Stimulated activated CD4-positive, alpha-beta T cell treated with anti-CD3 and anti-CD28 coated beads, Interleukin-4, amount 100 ng/mL, for 1 hour (primary cell): ENCODE measurements around the gene EPB41L1.
A peak's percentile ranks its signal among the peaks of the same experiment; 100 is the strongest.
"Not testable (repeated sequence)": the region's sequence is repeated elsewhere in the genome, so short reads cannot be mapped to it uniquely, and the experiment has no call there.

ENCODE experiments used
- DNase-seq: peaks from one replicate; pipeline ENCODE4 v3.0.0-alpha.2; 2020

EPB41L1 gene

DNA sequence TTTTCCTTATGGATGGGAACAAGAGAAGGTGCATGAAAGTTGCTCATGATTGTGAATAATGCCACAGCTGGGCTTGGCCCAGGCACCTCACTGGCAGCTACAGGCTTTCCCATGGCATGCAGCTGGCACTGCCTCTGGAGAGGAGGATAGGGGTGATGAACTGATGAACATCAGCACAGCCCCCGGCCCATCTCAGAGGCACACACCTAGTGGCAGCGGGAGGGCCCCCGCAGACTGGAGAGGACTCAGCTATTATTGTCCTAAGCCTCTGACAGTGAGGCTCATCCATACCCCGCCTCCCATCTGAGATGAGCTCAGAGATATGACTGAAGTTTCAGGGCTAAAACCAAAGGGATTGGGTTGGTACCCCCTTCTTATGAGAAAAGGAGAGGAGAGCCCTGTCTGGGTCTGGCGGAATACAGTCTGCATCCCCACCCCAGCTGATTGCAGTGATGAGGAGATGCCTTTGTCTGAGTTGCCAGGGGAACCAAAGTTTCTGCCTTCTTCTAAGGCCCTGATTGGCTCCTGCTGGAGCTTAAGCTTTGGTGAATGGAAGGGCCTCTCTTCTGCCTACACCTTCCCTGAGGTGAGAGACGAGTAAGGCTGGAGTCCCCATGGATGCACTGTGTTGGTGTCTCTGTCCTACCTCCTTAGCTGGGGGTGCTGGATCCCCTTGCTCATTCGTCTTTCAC, 27.6 kb upstream of the EPB41L1 start:
- DNase-seq = no peak

DNA sequence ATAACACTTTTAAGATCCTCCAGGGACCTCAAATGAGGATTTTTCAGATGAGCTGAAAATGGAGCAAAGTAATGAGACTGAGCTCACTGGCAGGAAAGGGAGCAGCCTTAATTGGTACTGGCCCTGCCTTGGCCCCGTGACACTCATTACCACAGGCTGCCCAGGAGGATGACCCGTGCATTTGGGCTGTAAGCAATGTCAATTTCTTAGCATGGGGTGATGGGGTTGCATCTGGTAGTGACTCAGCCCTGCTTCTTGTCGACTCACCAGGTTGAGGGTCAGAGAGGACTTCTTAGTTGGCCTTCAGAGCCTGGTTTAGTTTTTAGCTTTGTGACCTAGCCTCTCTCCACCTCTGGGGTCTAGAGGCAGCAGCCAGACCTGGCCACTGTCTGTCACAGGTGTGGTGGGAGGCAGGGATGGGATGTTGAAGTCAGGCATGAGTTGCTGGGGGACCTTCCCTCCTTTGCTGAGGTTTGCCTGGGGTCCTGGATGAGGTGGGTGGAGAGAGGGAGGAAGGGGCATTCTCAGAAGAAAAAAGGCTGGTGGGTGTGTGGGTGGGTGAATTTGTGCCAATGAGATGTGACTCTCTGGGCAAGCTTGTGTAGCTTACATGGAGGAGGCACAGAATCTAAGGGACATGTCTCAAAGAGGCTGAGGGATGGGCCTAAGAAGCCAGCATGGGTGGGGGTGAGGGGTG, 25.9 kb upstream of the EPB41L1 start:
- no peak for DNase-seq

DNA sequence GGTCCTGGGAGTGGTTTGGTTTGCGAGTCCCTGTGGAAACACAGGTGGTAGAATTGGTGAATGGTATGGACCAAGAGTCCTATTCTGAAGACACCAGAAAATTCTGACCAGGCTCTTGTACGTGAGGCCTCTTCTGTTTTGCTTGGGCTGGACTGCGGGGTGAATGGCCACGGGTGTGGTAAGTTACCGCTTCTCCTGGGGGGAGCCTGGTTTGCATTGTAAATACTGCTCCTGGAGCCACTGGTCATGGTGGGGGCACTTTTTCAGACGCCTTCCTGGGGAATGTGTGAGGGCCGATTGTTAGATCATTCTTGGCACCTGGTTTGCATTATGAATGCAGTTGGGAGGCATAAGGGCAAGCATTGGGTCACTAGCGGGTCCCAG, 25.4 kb upstream of the EPB41L1 start:
- no peak for DNase-seq

DNA sequence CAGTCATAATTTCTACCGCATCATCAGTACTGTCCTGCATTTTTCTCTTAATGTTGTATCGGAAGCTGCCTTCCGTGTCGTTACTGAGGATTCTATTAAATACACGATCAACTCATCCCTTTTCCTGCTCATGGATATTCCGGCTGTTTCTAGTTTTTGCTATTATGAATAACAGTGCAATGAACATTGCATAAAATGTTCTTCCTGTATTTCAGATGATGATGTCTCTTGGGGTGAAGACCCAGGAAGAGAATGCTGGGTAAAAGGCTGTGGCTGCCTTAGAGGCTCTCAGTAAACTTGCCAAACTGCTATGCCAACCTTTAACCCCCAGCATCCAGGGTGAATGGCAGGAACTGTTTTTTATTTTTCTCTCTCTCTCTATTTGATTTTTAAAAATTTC, 24.1 kb upstream of the EPB41L1 start:
- no peak for DNase-seq

DNA sequence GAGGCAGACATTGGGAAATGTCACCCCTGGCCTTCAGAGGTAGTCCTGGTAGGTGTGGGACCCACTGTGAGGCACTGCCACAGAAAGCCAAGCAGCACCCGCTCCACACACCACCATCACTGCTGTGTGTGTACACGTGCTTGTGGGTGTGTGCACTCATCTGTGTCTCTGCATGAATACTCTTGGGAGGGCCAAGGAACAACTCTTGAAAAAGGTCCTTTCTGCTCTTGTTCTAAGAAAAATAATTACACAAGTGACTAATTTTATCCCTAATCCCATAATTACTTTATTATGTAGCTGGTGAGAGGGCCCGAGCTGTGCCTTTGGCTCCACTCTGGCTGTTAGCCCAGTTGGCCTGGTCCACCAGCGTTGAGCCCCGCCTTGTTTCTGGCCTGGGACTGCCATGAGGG, 21.7 kb upstream of the EPB41L1 start:
- no peak for DNase-seq

DNA sequence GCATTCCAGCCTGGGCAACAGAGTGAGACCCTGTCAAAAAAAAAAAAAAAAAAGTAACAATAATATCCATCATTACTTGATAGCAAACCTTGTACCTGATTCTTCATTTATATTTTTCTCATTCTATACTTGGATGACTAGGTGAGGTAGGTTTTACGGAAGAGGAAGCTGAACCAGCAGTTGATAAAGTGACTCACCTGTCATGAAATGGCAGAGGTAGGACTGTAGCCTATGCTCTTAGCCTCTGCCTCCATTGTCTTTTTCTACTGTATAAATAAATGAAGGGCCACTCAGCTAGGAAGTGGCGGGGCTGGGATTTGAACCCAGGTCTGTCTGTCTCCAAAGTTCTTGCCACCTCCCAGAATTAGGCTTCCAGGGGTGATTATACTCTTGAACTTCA, 20.7 kb upstream of the EPB41L1 start:
- no peak for DNase-seq

DNA sequence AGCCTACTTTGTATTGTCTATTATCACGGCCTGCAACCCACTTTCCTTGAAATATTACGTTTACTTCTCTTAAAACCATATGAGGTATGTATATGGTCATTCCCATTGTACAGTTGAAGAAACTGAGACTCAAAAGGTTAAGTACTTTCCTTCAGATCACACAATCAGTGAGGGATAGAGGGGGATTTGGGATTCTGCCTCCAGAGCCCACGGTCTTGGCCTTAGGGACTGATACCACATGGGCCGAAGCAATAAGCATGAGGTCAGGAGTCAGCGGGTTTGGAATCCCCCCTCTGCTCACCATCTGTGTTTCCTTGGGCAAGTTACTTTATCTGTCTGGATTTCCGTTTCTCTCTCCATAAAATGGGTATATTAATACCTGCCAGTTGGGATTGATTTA, 19.4 kb upstream of the EPB41L1 start:
- DNase-seq = no peak

DNA sequence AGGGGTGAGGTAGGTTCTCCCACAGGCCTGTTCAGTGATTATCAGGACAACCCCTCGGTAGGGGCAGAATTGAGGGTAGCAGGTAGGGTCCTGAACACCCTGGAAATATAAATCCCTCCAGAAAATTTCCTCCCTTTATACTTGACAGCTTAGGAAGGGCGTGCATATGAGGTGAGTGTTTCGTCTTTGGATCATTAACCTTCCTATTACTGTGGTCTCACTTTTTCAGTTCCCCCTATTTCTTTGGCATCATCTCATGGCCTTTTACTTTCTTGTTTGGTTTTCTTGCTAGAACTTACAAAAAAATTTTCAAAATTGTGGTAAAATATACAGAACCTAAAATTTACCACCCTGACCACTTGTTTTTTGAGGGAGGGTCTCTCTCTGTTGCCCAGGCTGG, 18.7 kb upstream of the EPB41L1 start:
- no peak for DNase-seq

DNA sequence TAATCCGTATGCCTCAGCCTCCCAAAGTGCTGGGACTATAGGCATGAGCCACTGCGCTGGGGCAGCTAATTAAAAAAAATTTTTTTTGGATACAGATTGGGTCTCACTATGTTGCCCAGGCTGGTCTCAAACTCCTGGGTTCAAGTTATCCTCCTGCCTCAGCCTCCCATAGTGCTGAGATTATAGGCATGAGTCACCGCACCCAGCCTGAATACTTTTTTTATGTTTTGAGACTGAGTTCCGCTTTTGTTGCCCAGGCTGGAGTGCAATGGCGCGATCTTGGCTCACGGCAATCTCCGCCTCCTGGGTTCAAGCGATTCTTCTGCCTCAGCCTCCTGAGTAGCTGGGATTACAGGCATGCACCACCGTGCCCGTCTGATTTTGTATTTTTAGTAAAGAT, 17.2 kb upstream of the EPB41L1 start:
- not testable (repeated sequence) for DNase-seq

DNA sequence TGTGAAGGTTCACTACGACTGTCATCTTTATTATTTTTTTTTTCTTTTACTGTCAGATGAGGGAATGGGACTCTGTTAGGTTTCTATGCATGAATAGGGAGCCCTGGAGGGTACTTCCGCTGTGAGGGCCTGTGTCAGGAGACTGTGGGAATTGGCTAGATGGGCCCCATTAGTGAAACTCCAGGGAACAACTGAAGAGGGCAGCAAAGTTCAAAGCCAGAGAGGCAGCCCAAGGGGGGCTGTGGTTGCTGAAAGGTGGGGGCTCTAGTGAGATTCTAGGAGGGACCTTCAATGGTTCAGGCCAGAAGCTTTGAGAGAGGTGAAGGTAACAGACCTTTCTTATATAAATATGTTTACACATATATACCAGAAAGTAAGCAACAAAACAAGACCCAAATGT, 13.2 kb upstream of the EPB41L1 start:
- DNase-seq = no peak

DNA sequence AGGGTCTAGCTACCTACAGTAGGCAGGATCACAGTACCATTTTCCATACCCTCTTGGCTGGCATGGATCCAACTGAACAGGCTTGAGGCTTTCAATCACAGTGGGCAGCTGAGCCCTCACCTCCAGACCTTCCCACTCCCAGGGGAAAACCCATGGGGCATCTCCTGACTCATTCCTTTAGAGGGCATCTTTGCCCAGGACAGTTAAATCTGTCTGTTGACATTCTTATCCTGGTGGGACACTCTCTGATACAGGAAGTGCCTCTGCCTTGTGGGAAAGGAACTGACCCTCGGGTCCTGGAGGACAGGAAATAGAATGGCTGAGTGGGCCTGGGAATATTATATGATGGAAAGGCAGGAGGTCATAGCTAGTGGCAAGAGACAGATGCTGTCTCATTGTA, 10.2 kb upstream of the EPB41L1 start:
- no peak for DNase-seq

DNA sequence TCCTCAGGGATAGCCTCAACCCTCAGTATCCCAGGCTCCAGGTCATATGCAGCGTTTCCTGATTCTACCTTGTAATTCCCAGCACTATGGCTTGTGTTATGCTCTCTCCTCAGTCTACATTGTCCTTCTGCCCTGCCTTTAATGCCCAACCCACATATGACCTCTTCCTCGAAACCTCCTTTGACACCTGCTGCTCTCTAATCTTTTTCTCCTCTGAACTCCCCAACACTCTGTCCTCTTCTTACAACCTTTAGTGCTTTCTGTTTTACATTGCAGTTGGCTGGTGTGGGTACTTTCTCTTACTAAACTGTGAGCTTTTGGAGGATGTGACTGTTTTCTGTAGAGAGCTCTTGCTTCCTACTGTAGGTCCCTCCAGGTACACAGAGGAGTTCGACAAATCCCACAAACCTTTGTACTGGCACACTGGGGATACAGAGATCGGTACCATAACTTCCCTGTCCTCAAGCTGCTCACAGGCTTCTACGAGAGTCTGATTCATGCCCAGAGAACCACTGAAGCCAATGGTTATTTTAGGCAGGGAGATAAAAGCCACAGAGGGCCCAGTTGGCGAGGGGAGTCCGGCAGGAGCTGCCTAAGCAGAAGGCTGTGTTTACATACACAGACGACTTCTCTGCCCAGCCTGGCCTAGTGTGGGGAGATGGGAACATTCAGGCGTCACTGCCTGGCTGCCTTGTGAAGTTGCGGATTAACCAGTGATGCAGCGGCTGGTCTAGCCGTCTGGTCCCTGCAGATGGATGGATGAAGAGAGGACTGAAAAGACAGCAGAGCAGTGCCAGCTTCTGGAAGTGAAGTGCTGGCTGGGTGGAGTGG, 8.4 kb upstream of the EPB41L1 start:
- no peak for DNase-seq

DNA sequence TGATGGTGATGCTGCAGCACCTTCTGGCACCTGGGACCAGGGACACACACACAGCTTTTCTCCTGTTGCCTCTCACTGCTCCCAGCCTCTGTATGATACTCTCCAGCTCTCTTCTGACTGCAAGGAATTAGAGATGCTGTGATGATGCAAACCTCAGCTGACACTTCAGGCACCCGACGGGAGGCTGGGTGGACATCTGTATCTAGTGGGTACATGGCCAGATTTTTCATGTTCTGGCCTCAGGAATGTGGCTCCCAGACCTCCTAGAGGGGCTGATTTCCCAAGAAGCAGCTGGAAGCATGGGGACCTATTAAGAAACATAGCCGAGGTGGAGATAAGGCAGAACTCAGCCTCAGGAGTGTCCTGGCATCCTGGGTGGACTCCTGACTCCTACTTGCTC, 6.8 kb upstream of the EPB41L1 start:
- DNase-seq = no peak

DNA sequence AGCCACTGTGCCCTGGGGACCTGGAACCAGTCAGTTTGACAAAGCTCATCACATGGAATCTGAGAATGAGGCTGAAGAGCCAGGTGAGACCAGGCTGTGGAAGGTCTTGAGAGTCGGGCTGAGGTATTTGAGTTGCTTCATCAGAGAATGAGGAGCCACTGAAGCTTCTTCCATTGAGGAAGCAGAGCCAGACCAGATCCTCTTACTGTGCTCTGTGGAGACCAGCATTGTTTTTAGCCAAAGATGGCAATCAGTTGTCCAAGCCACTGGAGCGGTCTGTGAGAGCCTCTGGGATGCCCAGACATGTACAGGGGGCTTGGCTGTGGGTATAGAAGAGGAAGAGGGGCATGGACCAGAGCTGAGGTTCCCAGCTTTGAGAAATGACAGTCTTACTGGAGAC, 6.1 kb upstream of the EPB41L1 start:
- no peak for DNase-seq

DNA sequence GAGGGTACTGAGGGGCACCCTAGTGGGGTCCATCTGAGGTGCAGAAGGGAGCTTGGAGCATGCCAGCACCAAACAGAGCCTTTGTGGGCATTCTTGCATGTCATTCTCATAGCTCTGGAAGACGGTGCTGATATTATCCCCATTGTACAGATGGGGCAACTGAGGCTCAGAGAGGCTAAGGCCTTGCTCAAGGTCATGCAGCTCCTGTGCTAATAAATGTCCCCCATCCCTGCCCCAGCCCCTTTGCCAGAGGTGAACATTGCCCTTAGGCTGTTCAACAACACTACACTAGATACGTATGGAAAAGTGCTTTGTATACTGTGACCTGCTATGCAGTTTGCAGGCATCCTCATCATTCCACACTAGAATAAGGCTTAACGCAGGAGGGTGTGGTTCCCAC, 5.5 kb upstream of the EPB41L1 start:
- DNase-seq = no peak

DNA sequence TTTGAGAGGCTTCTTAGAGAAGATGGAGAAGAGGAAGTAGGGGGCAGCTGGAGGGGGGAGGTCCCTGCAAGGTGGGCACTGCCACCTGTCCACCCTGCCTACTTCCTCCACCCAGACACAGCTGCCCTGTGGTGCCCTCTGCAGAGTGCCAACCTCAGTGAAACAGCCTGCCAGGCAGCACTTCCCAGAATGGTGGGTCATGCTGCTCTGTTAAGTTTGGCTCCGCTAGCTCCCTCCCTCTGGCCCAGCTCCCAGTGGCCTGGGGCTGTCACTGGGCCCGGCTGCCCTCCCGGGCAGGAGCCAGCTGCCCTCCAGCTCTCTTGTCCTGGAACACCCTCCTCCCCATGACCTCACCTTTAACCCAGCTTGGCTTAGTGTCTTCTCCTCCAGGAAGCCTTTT, 5.1 kb upstream of the EPB41L1 start:
- DNase-seq = no peak

DNA sequence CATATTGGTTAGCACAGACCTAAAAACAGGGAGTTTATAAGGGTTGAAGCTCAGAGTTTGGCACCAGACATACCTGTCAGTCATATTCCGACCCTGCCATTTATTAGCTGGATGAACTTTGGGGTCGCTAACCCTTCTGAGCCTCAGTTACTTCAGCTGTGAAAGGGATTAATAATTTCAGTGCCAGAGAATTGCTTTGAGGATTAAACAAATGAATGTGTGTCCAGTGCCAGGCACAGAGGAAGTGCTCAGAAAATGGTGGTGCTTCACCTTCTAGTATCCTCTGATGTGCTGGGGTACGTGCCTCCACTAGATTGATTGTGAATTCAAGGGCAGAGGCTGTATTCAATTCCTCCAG, 4.1 kb upstream of the EPB41L1 start:
- DNase-seq = no peak

DNA sequence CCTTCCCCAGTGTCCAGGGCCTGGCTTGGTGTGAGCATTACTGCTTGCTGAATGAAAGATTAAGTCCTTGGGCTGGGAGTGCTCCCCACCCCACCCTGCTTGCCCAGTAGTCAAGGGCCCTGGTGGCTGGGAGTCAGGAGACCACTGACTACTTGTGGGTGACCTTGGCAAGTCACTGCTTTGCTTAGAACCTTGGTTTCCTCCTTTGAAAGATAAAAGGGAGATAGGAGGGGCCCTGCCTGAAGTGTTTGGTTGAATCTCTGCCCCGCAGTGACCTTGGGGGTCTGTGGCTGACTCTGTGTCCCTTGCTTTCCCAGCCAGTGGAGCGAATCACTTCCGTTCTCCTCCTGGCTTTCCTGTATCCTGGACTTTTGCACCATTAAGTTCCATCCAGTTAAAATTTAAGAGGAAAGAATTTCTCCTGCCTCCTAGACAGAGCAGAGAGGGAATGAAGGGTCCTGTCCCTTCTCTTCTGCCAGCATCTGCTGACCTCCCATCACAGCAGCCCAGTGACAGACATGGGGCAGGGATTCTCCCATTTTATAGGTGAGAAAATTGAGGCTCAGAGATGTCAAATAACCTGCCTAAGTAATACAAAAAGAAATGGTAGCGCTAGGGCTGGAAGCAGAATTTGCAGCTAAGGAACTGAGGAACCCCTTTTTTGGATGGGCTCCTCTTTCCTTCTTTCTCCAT, 3.5 kb upstream of the EPB41L1 start:
- no peak for DNase-seq

DNA sequence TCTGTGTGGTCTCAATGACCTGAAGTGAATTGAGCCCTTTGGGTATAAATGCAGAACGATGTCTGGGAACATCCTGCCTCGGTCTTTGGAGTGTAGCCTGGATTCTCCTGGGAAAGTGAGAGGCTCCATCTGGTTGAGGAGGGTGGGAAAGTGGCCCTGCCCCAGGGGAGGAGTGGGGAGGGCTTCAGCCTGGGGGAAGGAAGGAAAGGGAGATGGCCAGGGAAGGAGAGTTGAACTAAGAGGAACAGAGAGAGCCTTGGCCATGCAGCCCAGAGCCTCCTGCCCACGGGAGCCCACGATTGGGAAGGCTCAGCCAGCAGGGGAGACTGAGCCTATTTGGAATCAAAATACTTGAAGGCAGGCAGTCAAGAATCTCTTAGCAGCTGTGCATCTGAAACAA, 2.3 kb upstream of the EPB41L1 start:
- no peak for DNase-seq

DNA sequence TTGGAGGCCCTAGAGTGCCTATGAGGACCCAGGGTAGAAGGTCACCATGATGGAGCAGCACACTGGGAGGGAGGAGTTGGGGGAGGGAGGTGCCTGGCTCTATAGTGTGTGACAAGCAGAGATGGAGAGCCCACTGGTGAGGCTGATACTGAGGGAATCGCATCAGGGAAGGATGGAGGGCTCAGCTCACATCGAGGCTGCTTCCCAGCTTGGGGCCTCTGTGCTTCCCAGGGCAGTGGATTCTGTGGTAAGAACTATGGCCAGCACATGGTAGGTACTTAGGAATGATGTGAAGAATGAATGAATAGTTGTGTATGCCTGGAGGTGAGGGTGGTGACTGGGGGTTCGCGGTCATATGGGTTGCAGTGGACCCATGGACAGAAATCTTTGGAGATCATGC, 1.3 kb upstream of the EPB41L1 start:
- no peak for DNase-seq

DNA sequence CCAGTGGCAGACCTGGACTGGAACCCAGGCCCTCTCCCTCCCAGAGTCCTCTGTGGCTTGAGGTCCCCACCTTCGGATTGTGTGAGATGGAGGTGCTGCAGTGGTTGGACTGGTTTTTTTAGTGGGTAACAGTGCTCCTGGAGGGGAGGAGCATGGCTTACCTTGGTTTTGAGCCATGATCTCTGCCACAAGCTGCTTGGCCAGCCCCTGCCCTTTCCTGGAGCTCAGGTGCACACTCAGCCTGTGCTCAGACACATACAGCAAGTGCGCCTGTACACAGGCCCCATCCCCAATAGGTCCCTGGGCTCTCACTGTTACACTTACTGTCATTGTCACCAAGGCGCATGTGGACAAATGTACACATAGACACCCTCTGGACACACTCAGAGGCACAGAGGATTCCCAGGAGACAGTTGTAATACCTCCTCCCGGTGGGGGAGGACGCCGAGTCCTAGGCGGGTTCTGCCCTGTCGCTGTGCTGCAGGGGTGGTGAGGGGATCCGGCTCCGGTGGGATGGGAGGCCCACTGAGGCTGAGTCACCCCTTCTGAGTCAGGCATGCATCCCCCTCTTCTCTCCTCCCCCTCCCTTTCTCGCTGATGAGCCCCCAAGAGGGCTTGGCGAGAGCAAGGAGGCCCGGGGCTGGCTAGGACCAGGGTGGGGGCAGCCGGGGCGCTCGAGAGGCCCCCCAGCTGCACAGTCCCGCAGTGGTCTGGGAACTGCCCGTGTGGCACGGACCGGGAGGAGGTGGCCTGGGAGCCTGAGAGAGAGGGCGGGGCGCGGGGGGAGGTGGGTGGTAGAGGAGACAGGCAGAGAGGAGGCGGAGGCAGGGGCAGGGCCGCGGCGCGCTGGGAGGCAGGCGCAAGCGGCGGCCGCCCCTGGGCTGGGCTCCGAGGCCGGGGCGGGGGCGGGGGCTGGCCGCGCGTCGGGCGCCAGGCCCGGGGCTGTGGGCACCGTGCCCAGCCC, 522 bp upstream of the EPB41L1 start:
- peak; percentile 50 for DNase-seq

DNA sequence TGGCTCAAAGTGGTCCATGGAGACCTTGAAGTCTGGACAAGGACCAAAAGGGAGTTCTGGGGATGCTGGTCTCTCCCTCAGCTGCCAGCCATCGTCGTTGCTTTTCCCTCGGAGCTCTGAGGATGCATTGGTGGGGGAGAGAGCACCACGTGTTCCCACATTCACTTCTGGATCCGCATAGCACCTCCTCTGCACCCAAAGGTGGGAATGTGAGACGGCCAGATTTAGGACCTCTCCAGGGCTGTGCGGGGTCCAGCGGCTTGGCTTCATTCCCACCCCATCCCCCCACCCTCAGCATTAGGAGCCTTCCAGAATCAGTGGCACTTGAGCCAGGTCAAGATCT, 1.1 kb downstream of the EPB41L1 start:
- no peak for DNase-seq

DNA sequence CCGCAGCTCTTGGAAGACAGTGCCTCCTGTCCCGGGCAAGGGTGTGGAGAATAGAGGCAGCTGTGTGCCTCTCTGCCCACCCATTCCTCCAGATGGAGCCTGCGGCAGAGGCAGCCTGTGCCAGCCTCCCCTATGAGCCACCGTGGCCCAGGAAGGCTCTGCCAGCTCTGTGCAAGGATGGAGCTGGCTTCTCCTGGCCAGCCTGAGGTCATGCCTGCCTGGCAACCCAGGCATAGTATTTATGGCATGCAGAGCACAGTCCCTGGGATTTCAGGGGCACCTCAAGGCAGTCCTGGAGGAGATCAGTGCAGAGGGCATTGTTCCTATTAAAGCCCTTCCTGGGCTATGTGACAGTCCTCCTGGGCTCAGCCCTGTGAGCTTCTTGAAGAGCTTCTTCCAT, 1.5 kb downstream of the EPB41L1 start:
- DNase-seq = no peak
